GM13977 (cell line): ENCODE measurements around the gene TTLL4.

Experiments
- DNase-seq: peaks from one replicate; pipeline ENCODE4 v3.0.0; 2012; ENCODE audit warnings: low spot score
- in situ Hi-C: fragments of 300-500 bp; cut with MboI; formaldehyde crosslinking; loops from one replicate; pipeline ENCODE4 v1.12.0; 2022; ENCODE audit warnings: low sequenced_read_pairs, low pct_unique_long_range_greater_than_20kb, mixed read lengths, inconsistent platforms; ENCODE audit not compliant: unreplicated experiment
- TF ChIP-seq, protein P1 (sequence below): IDR thresholded peaks from 2 replicates; pipeline ENCODE4 v1.5.1; 2012; ENCODE audit warnings: mild to moderate bottlenecking, control low read depth; ENCODE audit not compliant: insufficient read depth; ENCODE audit errors: extremely low read depth, missing control alignments

TTLL4 gene

DNA sequence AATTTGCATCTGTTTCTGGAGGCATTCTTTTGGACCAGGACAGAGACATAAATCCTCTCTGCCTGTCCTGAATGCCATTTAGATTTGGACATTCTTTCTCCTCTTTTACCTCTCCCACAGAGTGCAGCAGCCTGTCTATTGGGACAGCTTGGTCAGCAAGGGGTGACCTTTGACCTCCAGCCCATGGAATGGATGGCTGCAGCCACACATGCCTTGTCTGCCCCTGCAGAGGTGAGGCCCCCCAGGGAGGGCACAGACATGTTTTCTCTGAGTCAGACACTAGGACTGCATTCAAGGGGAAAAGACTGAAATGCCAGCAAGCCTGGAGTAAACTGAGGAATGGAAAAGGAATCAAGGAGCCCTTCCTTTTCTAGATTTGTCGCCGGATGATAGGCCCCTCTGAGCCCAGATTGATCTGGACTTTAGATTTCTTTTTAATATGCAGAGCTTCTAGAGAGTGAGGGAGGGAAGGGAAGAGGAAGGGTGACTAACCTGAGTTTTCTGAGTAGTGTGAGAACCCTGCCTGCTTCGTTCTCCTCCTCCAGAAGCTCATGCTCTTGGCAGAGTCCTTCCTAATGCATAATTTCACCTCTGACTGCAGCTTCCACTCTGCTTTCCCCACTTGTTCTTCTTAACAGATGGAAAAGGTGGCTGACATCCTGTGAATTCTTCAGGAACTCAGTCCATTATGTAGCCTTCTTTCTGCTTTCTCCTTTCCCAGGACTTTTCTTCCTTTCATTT, 16.1 kb upstream of the TTLL4 start:
- DNase-seq, result no peak
- in situ Hi-C loops, result no loop called here
- TF ChIP-seq, protein P1, sequence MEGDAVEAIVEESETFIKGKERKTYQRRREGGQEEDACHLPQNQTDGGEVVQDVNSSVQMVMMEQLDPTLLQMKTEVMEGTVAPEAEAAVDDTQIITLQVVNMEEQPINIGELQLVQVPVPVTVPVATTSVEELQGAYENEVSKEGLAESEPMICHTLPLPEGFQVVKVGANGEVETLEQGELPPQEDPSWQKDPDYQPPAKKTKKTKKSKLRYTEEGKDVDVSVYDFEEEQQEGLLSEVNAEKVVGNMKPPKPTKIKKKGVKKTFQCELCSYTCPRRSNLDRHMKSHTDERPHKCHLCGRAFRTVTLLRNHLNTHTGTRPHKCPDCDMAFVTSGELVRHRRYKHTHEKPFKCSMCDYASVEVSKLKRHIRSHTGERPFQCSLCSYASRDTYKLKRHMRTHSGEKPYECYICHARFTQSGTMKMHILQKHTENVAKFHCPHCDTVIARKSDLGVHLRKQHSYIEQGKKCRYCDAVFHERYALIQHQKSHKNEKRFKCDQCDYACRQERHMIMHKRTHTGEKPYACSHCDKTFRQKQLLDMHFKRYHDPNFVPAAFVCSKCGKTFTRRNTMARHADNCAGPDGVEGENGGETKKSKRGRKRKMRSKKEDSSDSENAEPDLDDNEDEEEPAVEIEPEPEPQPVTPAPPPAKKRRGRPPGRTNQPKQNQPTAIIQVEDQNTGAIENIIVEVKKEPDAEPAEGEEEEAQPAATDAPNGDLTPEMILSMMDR, result no peak

DNA sequence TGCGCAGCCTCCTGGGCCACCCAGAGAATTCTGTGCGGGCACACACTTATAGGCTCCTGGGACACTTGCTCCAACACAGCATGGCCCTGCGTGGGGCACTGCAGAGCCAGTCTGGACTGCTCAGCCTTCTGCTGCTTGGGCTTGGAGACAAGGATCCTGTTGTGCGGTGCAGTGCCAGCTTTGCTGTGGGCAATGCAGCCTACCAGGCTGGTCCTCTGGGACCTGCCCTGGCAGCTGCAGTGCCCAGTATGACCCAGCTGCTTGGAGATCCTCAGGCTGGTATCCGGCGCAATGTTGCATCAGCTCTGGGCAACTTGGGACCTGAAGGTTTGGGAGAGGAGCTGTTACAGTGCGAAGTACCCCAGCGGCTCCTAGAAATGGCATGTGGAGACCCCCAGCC, 11.8 kb upstream of the TTLL4 start:
- no peak for DNase-seq
- TF ChIP-seq, protein P1, result no peak
- in situ Hi-C loops, result no loop called here

DNA sequence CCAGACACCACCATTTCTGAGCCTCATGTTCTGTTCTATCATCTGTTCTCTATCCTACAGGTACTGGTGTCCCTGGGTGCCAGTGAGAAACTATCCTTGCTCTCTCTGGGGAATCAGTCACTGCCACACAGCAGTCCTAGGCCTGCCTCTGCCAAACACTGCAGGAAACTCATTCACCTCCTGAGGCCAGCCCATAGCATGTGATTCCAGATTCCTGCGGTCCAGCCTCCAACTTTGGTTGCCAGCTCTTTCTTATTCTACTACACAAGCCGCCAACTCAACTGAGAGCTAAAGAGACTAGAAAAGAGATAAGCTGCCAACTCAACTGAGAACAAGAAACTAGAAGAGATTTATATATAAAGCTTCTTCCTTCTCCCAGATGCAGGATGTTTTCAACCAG, 8.8 kb upstream of the TTLL4 start:
- TF ChIP-seq, protein P1, result no peak
- in situ Hi-C loops, result no loop called here
- DNase-seq, result no peak

DNA sequence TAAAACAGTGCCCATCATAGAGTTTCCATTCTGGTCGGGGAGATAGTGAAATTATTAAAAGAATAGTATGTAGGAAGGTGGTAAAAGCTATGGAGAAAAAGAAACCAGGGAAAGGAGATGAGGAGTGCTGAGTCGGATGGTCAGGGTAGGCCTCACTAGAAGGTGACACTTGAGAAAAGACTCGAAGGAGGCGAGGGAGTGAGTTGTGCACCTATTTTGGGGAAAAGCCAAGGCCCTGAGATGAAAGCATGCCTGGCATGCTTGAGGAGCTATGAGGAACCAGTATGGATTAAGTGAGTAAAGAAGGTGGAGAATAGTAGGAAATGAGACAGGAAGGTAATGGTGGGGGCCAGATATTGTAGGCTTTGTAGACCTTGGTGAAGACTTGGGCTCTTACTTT, 7.3 kb upstream of the TTLL4 start:
- in situ Hi-C loops, result no loop called here
- TF ChIP-seq, protein P1, result no peak
- DNase-seq, result no peak

DNA sequence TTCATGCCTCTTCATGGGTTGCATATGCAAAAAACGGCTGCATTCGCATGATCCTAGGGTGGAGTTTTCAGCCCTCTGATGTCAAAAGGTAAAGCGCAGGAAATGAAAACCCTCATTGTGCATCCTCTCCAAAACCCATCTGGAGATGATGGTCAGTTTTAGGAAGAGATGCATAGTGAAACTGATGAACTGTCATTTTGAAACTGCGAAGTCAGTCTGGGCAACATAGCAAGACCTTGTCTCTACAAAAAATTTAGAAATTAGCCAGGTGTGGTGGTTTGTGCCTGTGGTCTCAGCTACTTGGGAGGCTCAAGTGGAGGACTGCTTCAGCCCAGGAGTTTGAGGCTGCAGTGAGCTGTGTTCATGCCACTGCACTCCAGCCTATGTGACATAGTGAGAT, 2.5 kb upstream of the TTLL4 start:
- TF ChIP-seq, protein P1, result no peak
- in situ Hi-C loops, result no loop called here
- peak; percentile 57 for DNase-seq

DNA sequence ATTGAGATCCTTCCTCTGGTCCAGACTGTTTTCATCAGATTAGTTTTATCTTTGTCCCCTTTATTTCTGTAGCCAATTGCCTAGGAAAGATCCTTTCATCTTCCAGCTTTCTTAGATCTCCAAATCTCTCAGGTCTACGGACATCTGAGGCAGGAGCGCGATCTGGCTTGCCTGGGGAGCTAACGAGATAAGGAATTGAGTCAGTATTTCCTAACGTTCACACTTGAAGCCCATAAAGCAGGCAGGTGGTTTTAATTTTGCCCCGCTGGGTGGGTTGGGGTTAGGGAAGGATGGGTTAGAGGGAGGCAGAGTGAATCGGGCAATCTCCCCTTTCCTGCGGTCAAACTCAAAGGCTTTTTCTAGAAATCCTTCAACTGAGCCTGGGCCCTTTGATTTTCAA, 727 bp upstream of the TTLL4 start:
- DNase-seq, result no peak
- in situ Hi-C loops, result no loop called here
- TF ChIP-seq, protein P1, result no peak

DNA sequence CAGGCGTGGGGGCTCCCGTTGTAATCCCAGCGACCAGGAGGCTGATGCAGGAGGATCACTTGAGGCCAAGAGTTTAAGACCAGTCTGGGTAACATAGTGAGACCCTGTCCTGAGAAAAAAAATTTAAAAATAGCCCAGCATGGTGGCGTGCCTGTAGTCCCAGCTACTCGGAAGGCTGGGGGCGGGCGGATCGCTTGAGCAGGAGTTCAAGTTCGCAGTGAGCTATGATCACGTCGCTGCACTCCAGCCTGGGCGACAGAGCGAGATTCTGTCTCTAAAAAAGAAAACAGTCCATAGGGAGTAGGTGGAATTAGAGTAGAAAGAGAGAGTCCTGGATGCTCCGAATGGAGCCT, 325 bp upstream of the TTLL4 start:
- in situ Hi-C loops, result no loop called here
- no peak for DNase-seq
- TF ChIP-seq, protein P1, result no peak
